Measurements from ENCODE around the gene GPR6. TPM values are rescaled to one million over a fixed set of nuclear protein-coding genes. Genes with fewer than 3 reads are reported as not detected.

Gene GPR6
- polyA plus RNA-seq (ENCODE audit: insufficient read length), result not detected

DNA sequence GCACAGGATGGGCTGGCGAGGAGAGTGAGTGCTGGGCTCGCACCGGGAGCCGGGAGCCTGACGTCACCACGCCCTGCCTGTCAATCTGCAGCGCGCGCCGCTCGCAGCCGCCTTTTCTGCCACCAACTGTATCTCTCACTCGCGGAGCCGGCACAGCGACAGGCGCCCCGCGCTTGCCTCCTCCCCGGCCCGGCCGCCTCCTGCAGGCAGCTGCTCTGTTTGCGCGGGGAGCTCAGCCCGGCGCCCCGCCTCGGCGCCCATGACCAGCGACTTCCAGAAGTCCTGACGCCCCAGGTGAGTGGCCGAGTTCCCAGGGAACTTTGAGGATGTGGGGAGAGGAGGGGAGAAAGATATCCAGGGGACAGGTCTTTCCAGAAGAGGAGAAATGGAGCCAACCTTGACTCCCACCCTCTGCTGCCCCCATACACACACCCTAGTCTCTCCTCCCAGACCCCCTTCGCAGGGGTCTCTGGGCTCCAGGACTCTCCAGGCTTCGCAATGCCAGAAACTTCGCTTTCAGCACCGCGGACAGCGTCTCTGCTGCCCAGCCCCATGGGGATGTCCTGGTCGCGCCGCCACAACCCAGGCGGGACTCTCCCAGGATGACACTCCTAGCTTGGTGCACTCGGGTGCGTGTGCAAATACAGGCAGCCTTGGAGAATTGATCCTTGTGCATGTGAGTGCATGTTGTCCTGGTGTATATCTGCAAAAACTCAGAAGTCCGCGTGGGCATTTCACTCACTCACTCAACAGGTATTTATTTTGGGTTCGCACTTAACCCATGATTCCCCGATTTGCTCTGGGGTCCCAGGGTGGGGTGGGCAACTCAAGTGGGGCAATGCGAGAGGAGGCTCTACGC lies at the start of gene GPR6:
GPR6 (plus strand) TSS at position 138 of the 859 bp plus-strand sequence. CDS start 802 bp downstream, outside the sequence.
- DNase-seq, result peak; percentile 59

DNA sequence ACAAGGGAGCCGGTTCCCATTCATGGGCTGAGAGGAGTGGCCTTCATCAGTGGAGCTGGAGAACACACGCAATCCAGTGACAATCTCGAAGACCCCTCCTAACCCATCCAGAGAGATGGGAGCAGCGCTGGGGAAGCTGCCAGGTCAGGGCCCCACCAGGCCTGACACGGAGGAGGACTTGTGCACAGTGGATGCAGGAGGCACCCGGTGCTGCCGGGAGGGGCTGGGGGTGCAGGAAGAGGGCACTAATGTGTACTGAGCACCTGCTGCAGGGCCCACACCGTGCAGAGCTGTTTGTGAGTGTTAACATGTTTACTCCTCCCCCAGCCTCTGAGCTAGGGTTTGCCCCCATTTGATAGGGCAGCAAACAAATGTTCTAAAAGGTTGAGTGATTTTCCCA lies 43.8 kb upstream of the GPR6 start:
- no peak for DNase-seq

DNA sequence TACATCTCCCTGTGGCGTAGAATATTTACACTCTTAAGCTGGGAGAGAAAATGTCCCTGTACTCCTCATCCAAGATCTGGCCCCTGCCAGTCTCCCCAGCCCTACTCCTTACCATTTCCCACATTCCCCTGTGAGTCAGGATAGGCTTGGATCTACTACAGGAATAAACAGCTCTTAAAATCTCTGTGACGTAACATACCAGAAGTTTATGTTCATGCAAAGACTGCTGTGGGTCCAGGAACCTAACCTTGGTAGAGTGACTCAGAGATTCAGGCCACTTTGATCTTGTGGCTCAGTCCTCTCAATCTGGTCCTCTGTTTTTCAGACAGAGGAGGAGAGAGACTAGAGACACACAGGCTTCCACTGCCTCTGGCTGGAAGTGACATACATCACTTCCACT lies 38.5 kb upstream of the GPR6 start:
- no peak for DNase-seq

- DNase-seq, result no peak
These were observed 33.7 kb upstream of the GPR6 start for GRCh38 chr6:109944448-109944847.

GRCh38 chr6:109945091-109945490 lies 33.0 kb upstream of the GPR6 start:
- no peak for DNase-seq

DNA sequence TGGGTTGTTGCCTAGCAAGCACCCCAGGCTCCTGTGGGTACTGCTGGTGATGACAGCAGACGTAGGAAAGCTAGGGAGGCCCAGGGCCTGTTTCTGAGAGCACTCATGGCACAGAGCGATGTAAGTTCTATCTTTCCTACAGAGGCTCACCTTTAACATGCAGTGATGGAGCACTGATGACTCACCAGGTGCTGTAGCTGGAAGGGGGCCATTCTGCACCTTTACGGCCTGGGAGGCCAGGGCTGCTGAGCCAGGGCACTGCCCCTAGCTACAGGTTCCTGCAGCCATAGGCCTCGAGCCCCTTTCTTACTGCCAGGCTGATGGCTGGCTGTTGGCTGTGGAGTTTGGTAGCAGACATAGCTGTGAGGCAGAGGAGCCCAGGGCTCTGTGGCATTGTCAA lies 31.1 kb upstream of the GPR6 start:
- no peak for DNase-seq

DNA sequence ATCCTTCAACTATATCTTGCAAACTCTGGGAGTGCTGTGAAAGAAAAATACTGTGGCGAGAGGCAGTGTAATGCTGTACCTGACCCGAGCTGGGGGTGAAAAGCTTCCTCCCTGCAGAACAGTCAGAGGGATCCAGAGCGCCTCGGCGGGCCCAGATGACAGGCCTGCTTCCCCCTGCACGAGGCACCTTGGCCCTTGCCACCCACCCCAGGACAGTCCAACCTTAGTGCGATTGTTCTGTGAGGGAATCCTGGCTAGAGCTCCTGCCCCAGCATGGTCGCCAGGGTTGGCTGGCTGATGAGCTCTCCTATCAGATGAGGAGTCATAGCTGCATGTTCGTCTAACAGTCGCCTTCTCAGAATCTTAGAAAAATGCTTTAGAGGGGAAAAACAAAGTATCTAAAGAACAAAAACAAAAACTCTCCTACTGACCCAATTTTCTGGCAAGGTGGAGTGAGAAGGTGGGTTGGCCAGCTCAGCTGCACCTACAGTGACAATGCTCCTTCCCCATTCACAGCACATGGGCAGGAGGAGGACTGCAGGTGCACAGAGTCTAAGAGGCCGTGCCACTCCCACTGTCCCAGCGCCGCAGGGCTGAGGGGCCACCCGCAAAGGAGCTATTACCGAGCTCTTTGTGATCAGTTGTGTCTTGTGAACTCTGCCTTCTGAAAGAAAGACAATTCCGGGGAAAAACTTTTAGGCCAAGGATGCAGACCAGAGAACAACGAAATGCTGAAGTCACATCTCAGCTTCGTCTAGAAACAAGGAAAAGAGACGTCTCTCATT lies 28.6 kb upstream of the GPR6 start:
- no peak for DNase-seq

DNA sequence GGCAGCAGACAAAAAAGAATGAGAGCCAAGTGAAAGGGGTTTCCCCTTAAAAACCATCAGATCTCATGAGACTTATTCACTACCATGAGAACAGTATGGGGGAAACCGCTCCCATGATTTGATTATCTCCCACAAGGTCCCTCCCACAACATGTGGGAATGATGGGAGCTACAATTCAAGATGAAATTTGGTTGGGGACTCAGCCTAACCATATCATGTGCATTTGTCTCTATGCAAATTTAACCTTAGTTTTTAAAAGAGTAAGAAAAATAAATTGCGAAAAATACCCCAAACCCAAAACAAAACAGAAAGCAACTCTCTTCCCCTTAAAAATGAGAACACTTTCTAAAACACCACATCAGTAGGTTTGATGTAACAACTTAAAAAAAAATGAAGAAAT lies 22.6 kb upstream of the GPR6 start:
- no peak for DNase-seq

DNA sequence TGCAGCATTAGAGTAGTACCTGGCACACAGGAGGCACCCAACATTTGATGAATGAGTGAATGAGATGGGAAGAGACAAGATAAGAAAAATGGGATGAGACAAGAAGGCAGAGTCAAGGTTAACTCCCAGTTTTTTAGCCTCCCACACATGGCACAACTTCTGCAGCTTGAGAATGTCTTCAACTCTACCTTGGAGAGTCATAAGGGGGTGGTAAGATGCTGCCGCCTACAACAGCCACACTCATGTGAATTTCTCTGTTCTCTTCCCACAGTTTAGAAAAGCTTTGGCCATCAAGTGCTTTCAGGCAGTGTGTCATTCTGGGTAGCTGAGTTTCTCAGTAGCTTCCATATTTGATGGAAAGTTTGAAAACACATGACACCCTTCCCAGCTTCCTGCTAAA lies 19.5 kb upstream of the GPR6 start:
- no peak for DNase-seq

GRCh38 chr6:109961611-109962041 lies 16.5 kb upstream of the GPR6 start:
- DNase-seq, result no peak

GRCh38 chr6:109962271-109962670 lies 15.8 kb upstream of the GPR6 start:
- no peak for DNase-seq

GRCh38 chr6:109963598-109964170 lies 14.4 kb upstream of the GPR6 start:
- DNase-seq, result no peak

GRCh38 chr6:109964949-109965348 lies 13.2 kb upstream of the GPR6 start:
- DNase-seq, result no peak

GRCh38 chr6:109966299-109966698 lies 11.8 kb upstream of the GPR6 start:
- DNase-seq, result no peak

DNA sequence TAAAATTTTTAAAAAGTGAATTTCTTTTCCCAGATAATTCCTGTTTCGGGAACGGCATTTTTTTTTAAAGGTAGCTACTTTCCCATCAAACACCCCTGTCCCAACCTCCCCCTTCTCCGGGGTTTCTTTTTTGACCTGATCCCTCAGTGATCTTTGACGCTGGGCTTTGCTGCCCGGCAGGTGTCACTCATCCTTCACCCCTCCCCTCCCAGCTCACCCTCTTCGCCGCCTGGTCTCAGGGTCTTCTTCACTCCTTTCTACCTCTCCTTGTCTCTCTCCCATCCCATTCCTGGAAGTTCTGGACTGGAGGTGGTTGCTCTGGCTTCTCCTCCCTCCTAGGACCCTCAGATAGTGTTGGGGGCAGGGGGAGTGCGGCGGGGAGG lies 329 bp upstream of the GPR6 start:
- no peak for DNase-seq

DNA sequence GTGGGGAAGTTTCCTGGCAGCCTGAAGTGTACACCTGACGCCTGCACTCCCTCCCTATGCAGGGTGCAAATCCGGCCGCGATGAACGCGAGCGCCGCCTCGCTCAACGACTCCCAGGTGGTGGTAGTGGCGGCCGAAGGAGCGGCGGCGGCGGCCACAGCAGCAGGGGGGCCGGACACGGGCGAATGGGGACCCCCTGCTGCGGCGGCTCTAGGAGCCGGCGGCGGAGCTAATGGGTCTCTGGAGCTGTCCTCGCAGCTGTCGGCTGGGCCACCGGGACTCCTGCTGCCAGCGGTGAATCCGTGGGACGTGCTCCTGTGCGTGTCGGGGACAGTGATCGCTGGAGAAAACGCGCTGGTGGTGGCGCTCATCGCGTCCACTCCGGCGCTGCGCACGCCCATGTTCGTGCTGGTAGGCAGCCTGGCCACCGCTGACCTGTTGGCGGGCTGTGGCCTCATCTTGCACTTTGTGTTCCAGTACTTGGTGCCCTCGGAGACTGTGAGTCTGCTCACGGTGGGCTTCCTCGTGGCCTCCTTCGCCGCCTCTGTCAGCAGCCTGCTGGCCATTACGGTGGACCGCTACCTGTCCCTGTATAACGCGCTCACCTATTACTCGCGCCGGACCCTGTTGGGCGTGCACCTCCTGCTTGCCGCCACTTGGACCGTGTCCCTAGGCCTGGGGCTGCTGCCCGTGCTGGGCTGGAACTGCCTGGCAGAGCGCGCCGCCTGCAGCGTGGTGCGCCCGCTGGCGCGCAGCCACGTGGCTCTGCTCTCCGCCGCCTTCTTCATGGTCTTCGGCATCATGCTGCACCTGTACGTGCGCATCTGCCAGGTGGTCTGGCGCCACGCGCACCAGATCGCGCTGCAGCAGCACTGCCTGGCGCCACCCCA lies 1.2 kb downstream of the GPR6 start:
- no peak for DNase-seq

GRCh38 chr6:109984410-109984809 lies 6.3 kb downstream of the GPR6 start:
- no peak for DNase-seq

- DNase-seq, result no peak
These were observed 9.1 kb downstream of the GPR6 start for GRCh38 chr6:109987196-109987595.

DNA sequence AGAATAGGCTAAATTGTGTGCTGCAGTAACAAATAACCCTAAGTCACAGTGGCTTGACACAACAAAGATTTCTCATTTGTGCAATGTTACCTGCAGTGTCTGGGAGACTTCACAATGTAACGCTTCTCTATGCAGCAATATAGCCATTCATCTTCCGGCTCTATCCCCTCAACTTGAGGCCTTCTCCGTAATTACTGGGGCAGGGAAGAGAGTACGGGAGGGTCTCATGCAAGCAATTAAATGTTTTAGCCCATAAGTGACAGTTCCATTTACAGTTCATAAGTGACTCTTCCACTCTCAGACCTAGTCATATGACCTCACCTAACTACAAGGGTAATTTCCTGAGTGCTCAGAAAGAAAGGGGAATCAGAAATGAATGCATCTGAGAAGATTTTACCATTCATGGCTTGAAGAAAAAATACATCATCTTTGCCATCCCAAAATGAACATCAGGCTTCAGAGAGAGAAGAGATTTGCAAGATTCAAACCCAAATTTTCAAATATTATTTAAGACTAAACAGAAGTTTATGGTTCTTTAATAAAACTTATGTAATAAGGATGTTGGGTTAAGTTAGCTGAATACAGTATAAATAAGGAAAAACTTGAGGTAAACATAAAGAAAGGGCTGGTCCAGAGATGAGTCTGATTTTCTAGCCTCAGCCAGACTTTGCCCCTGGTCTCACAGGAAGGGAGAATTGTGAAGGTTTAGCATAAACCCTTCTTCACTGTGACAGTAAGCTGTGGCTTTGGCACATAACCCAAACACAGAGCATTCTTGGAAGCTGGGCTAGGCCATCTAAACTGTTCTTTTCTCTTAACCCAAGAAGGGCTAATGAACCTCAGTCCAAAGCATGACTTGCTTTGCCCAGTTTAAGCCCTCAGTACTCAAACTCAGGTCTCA lies 13.3 kb downstream of the GPR6 start:
- no peak for DNase-seq

GRCh38 chr6:109998159-109998785 lies 20.2 kb downstream of the GPR6 start:
- DNase-seq, result peak; percentile 0

GRCh38 chr6:109999740-110000139 lies 21.6 kb downstream of the GPR6 start:
- no peak for DNase-seq

Measured in hindlimb muscle (tissue), 1 donor.